Neural cell (in vitro differentiated cells): ENCODE results near the gene SUSD4. TPM values are rescaled to one million over a fixed set of nuclear protein-coding genes. Genes with fewer than 3 reads are reported as not detected.
"Not testable (repeated sequence)": the region's sequence is repeated elsewhere in the genome, so short reads cannot be mapped to it uniquely, and the experiment has no call there.

ENCODE experiments used
- H2AFZ ChIP-seq: fragments of 200-600, 300-800 bp; sonication (generic), shearing (Covaris generic); 2 replicates; pipeline ENCODE4 v1.6.0; 2014; ENCODE audit warnings: low read depth, mild to moderate bottlenecking, antibody characterized with exemption, low read length, moderate library complexity
- H3F3A ChIP-seq: fragments of 200-600 bp; shearing (Covaris generic); 2 replicates; pipeline ENCODE4 v1.6.1; 2016; ENCODE audit warnings: mild to moderate bottlenecking, moderate library complexity, mixed read lengths, antibody characterized with exemption, low read length; ENCODE audit not compliant: insufficient read depth, poor library complexity, severe bottlenecking
- H3K27ac ChIP-seq: fragments of 200-600, 300-800 bp; sonication (generic), shearing (Covaris generic); 2 replicates; pipeline ENCODE4 v1.5.1; 2014; ENCODE audit warnings: mild to moderate bottlenecking, low read length, moderate library complexity
- H3K27me3 ChIP-seq: fragments of 300-800, 200-600 bp; sonication (generic), shearing (Covaris generic); 2 replicates; pipeline ENCODE4 v1.6.0; 2014; ENCODE audit warnings: mild to moderate bottlenecking, low read depth, low read length, moderate library complexity; ENCODE audit not compliant: insufficient read depth
- H3K36me3 ChIP-seq: fragments of 300-800, 200-600 bp; sonication (generic), shearing (Covaris generic); 2 replicates; pipeline ENCODE4 v1.5.1; 2014; ENCODE audit warnings: mild to moderate bottlenecking, antibody characterized with exemption, low read length, moderate library complexity; ENCODE audit not compliant: insufficient read depth
- H3K4me2 ChIP-seq: fragments of 300-800, 200-600 bp; sonication (generic), shearing (Covaris generic); 2 replicates; pipeline ENCODE4 v1.6.0; 2014; ENCODE audit warnings: mild to moderate bottlenecking, low read length
- H3K4me3 ChIP-seq: fragments of 300-800, 200-600 bp; sonication (generic), shearing (Covaris generic); 2 replicates; pipeline ENCODE4 v1.5.1; 2014; ENCODE audit warnings: mild to moderate bottlenecking, low read length, moderate library complexity
- H3K79me2 ChIP-seq: fragments of 200-600 bp; shearing (Covaris generic); replicated peaks from 2 replicates; pipeline ENCODE4 v1.6.0; 2014; ENCODE audit warnings: mild to moderate bottlenecking, low read length, moderate library complexity; ENCODE audit not compliant: insufficient read depth
- H3K9ac ChIP-seq: fragments of 300-800, 200-600 bp; sonication (generic), shearing (Covaris generic); 2 replicates; pipeline ENCODE4 v1.6.1; 2016; ENCODE audit warnings: mild to moderate bottlenecking, low read length, mixed read lengths
- H3K9me2 ChIP-seq: fragments of 200-600 bp; shearing (Covaris generic); 2 replicates; pipeline ENCODE4 v1.6.1; 2016; ENCODE audit warnings: mild to moderate bottlenecking, low read length, mixed read lengths; ENCODE audit not compliant: insufficient read depth
- H3K9me3 ChIP-seq: fragments of 200-600, 300-800 bp; sonication (generic), shearing (Covaris generic); 2 replicates; pipeline ENCODE4 v1.6.1; 2016; ENCODE audit warnings: mild to moderate bottlenecking, mixed run types, low read length, moderate library complexity, mixed read lengths
- H4K20me1 ChIP-seq: fragments of 200-600 bp; shearing (Covaris generic); 2 replicates; pipeline ENCODE4 v1.6.1; 2016; ENCODE audit warnings: mild to moderate bottlenecking, mixed run types; ENCODE audit not compliant: insufficient read depth
- CTCF ChIP-seq: fragments of 450-650 bp; IDR thresholded peaks from 2 replicates; pipeline ENCODE4 v1.5.1; 2014; ENCODE audit warnings: antibody characterized with exemption, mild to moderate bottlenecking, moderate library complexity; ENCODE audit not compliant: poor library complexity, severe bottlenecking
- EP300 ChIP-seq: fragments of 450-650 bp; conservative IDR thresholded peaks from 2 replicates; pipeline ENCODE4 v1.6.1; 2014; ENCODE audit warnings: antibody characterized with exemption, mild to moderate bottlenecking, moderate library complexity; ENCODE audit not compliant: poor library complexity, severe bottlenecking
- EZH2 ChIP-seq: fragments of 200-600, 300-800 bp; shearing (Covaris generic), sonication (generic); IDR thresholded peaks from 2 replicates; pipeline ENCODE4 v1.6.1; 2014; ENCODE audit warnings: antibody characterized with exemption, low read length, borderline replicate concordance, mild to moderate bottlenecking; ENCODE audit not compliant: insufficient read depth, poor library complexity, severe bottlenecking
- MXI1 ChIP-seq: fragments of 450-650 bp; conservative IDR thresholded peaks from 2 replicates; pipeline ENCODE4 v1.6.1; 2014; ENCODE audit warnings: antibody characterized with exemption, mild to moderate bottlenecking; ENCODE audit not compliant: poor library complexity, severe bottlenecking
- POLR2AphosphoS5 ChIP-seq: IDR thresholded peaks from 2 replicates; pipeline ENCODE4 v1.6.1; 2012
- RAD21 ChIP-seq: fragments of 450-650 bp; conservative IDR thresholded peaks from 2 replicates; pipeline ENCODE4 v1.6.1; 2014; ENCODE audit warnings: antibody characterized with exemption, mild to moderate bottlenecking, moderate library complexity
- REST ChIP-seq: IDR thresholded peaks from 2 replicates; pipeline ENCODE4 v1.6.1; 2012; ENCODE audit warnings: borderline replicate concordance
- SMC3 ChIP-seq: fragments of 450-650 bp; conservative IDR thresholded peaks from 2 replicates; pipeline ENCODE4 v1.6.1; 2014; ENCODE audit warnings: antibody characterized with exemption, mild to moderate bottlenecking, moderate library complexity; ENCODE audit not compliant: poor library complexity
- TAF1 ChIP-seq: IDR thresholded peaks from 2 replicates; pipeline ENCODE4 v1.6.1; 2012; ENCODE audit warnings: low read depth
- polyA plus RNA-seq: library from polyadenylated mRNA; depleted of rRNA; stranded (reverse); fragments of >200 nt; gene quantifications from 2 replicates; pipeline ENCODE4 v1.2.3, GENCODE V29; 2014

Gene SUSD4
- polyA plus RNA-seq, 1 donor from 2014 or later, result 31.5 TPM

GRCh38 chr1:223253916-223254315 lies 110.1 kb downstream of the SUSD4 start:
- TF ChIP-seq MXI1, result no peak
- TF ChIP-seq SMC3, result no peak
- no peak for TF ChIP-seq TAF1
- TF ChIP-seq REST, result no peak
- H3K9me2 ChIP-seq, result no peaks in the 10 kb centered on the region

GRCh38 chr1:223251387-223251786 lies 112.6 kb downstream of the SUSD4 start:
- H3K9ac ChIP-seq, result not testable (repeated sequence)

More at GRCh38 chr1:223253916-223254315, 110.1 kb downstream of the SUSD4 start:
- no peak overlapping the region for H3K9ac ChIP-seq
- H3K79me2 ChIP-seq, result no peaks in the 10 kb centered on the region
- H3K27ac ChIP-seq, result no peak overlapping the region
- H3F3A ChIP-seq, result no peaks in the 10 kb centered on the region
- H3K27me3 ChIP-seq, result no peaks in the 10 kb centered on the region
- no peaks in the 10 kb centered on the region for H4K20me1 ChIP-seq
- H3K36me3 ChIP-seq, result no peaks in the 10 kb centered on the region
- no peak overlapping the region for H2AFZ ChIP-seq
- no peak overlapping the region for H3K4me2 ChIP-seq
- no peaks in the 10 kb centered on the region for H3K9me3 ChIP-seq
- no peak overlapping the region for H3K4me3 ChIP-seq

GRCh38 chr1:223250632-223251015 lies 113.4 kb downstream of the SUSD4 start:
- Histone ChIP-seq H4K20me1 (no peaks in the 10 kb centered on the region), H3K36me3 (no peaks in the 10 kb centered on the region), H2AFZ (no peak overlapping the region), H3F3A (no peaks in the 10 kb centered on the region), H3K9me2 (no peaks in the 10 kb centered on the region), H3K27me3 (no peaks in the 10 kb centered on the region), H3K9ac (no peak overlapping the region), H3K79me2 (no peaks in the 10 kb centered on the region), H3K9me3 (no peaks in the 10 kb centered on the region), H3K27ac (no peak overlapping the region), H3K4me2 (no peak overlapping the region), H3K4me3 (no peak overlapping the region)
- no peak for TF ChIP-seq EP300
- TF ChIP-seq REST, result no peak
- no peak for TF ChIP-seq CTCF
- TF ChIP-seq RAD21, result no peak
- TF ChIP-seq MXI1, result no peak
- no peak for TF ChIP-seq TAF1
- no peak for TF ChIP-seq SMC3
- no peak for TF ChIP-seq EZH2
- no peak for TF ChIP-seq POLR2AphosphoS5

More at GRCh38 chr1:223251387-223251786, 112.6 kb downstream of the SUSD4 start:
- not testable (repeated sequence) for H2AFZ ChIP-seq, H3K4me2 ChIP-seq, H3K27ac ChIP-seq, H3K4me3 ChIP-seq, H3K79me2 ChIP-seq, H3F3A ChIP-seq, H3K9me2 ChIP-seq, H4K20me1 ChIP-seq, H3K27me3 ChIP-seq, H3K9me3 ChIP-seq, H3K36me3 ChIP-seq
